PC-3 (cell line): Measurements from ENCODE around the gene TM9SF3. TPM values are rescaled to one million over a fixed set of nuclear protein-coding genes. Genes with fewer than 3 reads are reported as not detected.

ENCODE experiments used
- ATAC-seq: fragments of 200-7000 bp; cut with Tn5 transposase; 2 replicates; pipeline ENCODE4 v1.9.1; 2020; ENCODE audit warnings: mild to moderate bottlenecking, moderate library complexity
- BruUV-seq: library from RNA; stranded (reverse); fragments of 400-500 nt; replicated peaks from 2 replicates; lab custom pipeline; 2021; lab: Mats Ljungman, UMichigan
- CTCF ChIA-PET: fragments of 300-600 bp; sonication (Branson Sonifier 250); formaldehyde crosslinking; loops from one replicate; lab custom pipeline; 2022; ENCODE audit warnings: antibody characterized with exemption; lab: Charles Lee
- POLR2A ChIA-PET: fragments of 300-600 bp; sonication (Branson Sonifier 250); formaldehyde crosslinking; loops from one replicate; lab custom pipeline; 2022; ENCODE audit warnings: antibody characterized with exemption; ENCODE audit not compliant: unreplicated experiment; lab: Charles Lee
- DNase-seq: peaks from one replicate; pipeline ENCODE4 v3.0.0-alpha.2; 2015
- H2AFZ ChIP-seq: fragments of 300-600 bp; sonication (generic); 2 replicates; pipeline ENCODE4 v1.6.0; 2016; ENCODE audit warnings: antibody characterized with exemption, low read length
- H3F3A ChIP-seq: fragments of 300-600 bp; sonication (generic); one replicate; pipeline ENCODE4 v1.6.0; 2017; ENCODE audit warnings: antibody characterized with exemption, low read length, control low read depth, mild to moderate bottlenecking; ENCODE audit not compliant: unreplicated experiment
- H3K27ac ChIP-seq: fragments of 300-600 bp; sonication (generic); 2 replicates; pipeline ENCODE4 v1.5.1; 2016; ENCODE audit warnings: mild to moderate bottlenecking, low read length
- H3K27me3 ChIP-seq: fragments of 300-600 bp; sonication (generic); 2 replicates; pipeline ENCODE4 v1.6.1; 2016; ENCODE audit warnings: low read length, mixed read lengths
- H3K36me3 ChIP-seq: fragments of 300-600 bp; sonication (generic); 2 replicates; pipeline ENCODE4 v1.6.1; 2016; ENCODE audit warnings: low read depth, mixed run types, low read length, mixed read lengths
- H3K4me1 ChIP-seq: fragments of 300-600 bp; sonication (generic); 2 replicates; pipeline ENCODE4 v1.5.1; 2016; ENCODE audit warnings: low read length; ENCODE audit not compliant: insufficient read depth
- H3K4me2 ChIP-seq: fragments of 300-600 bp; sonication (generic); 2 replicates; pipeline ENCODE4 v1.6.0; 2016; ENCODE audit warnings: low read length
- H3K4me3 ChIP-seq: fragments of 300-600 bp; sonication (generic); 2 replicates; pipeline ENCODE4 v1.5.1; 2016; ENCODE audit warnings: mild to moderate bottlenecking, low read length, mixed read lengths
- H3K79me2 ChIP-seq: fragments of 300-600 bp; sonication (generic); 2 replicates; pipeline ENCODE4 v1.6.1; 2017; ENCODE audit warnings: low read length, mixed read lengths
- H3K9ac ChIP-seq: fragments of 300-600 bp; sonication (generic); 2 replicates; pipeline ENCODE4 v1.6.0; 2016; ENCODE audit warnings: mild to moderate bottlenecking, low read length
- H3K9me2 ChIP-seq: fragments of 300-600 bp; sonication (generic); replicated peaks from 2 replicates; pipeline ENCODE4 v1.6.1; 2016; ENCODE audit warnings: mixed run types, low read length, mixed read lengths
- H3K9me3 ChIP-seq: fragments of 300-600 bp; sonication (generic); 2 replicates; pipeline ENCODE4 v1.6.1; 2016; ENCODE audit warnings: low read length, mixed read lengths
- H4K20me1 ChIP-seq: fragments of 300-600 bp; sonication (generic); 2 replicates; pipeline ENCODE4 v1.6.1; 2016; ENCODE audit warnings: low read length, mixed read lengths
- EZH2 ChIP-seq: fragments of 300-600 bp; sonication (generic); IDR thresholded peaks from one replicate; pipeline ENCODE4 v1.6.1; 2017; ENCODE audit warnings: antibody characterized with exemption, mild to moderate bottlenecking, low read length; ENCODE audit not compliant: unreplicated experiment
- EZH2phosphoT487 ChIP-seq: fragments of 300-600 bp; sonication (generic); IDR thresholded peaks from 2 replicates; pipeline ENCODE4 v1.6.1; 2018; ENCODE audit warnings: mild to moderate bottlenecking, antibody characterized with exemption, low read length, borderline replicate concordance
- intact Hi-C: fragments of 100-400 bp; cut with micrococcal nuclease; formaldehyde crosslinking; loops from 2 replicates; pipeline ENCODE4 v1.9.0; 2023
- total RNA-seq: library from RNA; depleted of rRNA; stranded (reverse); fragments of >200 nt; gene quantifications from 2 replicates; pipeline ENCODE4 v1.2.3, GENCODE V29; 2014
- TF ChIP-seq, protein P1 (sequence below): fragments of 300-600 bp; sonication (generic); conservative IDR thresholded peaks from 2 replicates; pipeline ENCODE4 v1.5.1; 2017; ENCODE audit warnings: antibody characterized with exemption, low read depth, mild to moderate bottlenecking, low read length

The TM9SF3 gene
- total RNA-seq, 1 experiment from 2014 or later = 39.2 TPM

DNA sequence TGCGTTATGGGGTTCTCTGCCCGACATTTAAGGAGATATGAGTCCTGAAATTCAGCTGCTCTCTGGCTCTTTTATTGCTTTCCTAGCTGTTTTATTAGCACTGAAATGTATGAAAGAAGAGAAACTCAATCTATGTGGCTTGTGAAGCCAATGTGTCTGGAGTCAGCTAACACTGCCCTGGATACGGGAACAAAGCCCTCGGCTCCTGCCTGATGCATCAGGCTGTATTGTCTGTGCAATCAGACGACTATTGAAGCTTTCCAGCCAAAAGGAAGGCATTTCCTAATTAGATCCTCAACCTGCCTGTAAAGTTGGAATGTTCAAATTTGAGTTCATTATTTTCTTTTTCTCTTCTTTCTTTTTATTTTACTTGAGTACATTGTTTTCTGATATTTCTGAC is 22.0 kb upstream of the TM9SF3 start:
- CTCF ChIA-PET = no interaction called here

DNA sequence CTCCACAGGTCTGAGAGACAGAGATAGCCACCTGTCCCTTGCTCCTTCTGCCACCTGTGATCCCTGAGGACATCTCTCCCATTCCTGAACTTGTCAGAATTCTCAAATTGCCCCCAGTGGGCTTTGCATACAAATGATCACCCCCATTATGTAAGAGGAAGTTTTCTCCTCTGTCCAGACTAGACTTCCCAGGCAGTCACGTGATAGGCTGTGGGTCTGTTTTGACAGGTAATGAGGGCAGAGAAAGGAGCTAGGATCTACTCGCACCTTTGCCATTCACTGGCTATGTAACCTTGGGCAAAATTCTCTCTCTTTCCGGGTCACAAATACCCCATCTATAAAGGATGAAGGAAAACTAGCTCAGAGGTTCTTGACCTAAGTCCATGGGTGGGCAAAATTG is 21.4 kb upstream of the TM9SF3 start:
- H3K27me3 ChIP-seq = no peaks in the 10 kb centered on the region
- H3K79me2 ChIP-seq = no peaks in the 10 kb centered on the region
- intact Hi-C loops = no loop called here
- DNase-seq (no peak), ATAC-seq (no peak)
- H3F3A ChIP-seq = no peaks in the 10 kb centered on the region
- H3K4me3 ChIP-seq = no peak overlapping the region
- BruUV-seq = no TSS peak
- no peak overlapping the region for H3K4me2 ChIP-seq
- ChIA-PET CTCF (no interaction called here), POLR2A (no interaction called here)
- H3K27ac ChIP-seq = no peak overlapping the region
- TF ChIP-seq, protein P1, sequence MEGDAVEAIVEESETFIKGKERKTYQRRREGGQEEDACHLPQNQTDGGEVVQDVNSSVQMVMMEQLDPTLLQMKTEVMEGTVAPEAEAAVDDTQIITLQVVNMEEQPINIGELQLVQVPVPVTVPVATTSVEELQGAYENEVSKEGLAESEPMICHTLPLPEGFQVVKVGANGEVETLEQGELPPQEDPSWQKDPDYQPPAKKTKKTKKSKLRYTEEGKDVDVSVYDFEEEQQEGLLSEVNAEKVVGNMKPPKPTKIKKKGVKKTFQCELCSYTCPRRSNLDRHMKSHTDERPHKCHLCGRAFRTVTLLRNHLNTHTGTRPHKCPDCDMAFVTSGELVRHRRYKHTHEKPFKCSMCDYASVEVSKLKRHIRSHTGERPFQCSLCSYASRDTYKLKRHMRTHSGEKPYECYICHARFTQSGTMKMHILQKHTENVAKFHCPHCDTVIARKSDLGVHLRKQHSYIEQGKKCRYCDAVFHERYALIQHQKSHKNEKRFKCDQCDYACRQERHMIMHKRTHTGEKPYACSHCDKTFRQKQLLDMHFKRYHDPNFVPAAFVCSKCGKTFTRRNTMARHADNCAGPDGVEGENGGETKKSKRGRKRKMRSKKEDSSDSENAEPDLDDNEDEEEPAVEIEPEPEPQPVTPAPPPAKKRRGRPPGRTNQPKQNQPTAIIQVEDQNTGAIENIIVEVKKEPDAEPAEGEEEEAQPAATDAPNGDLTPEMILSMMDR = no peak
- TF ChIP-seq EZH2phosphoT487 = no peak
- TF ChIP-seq EZH2 = no peak
- H3K9me2 ChIP-seq = no peaks in the 10 kb centered on the region
- H2AFZ ChIP-seq = no peak overlapping the region
- H3K9ac ChIP-seq = no peak overlapping the region
- peaks cover 20% of the 10 kb centered on the region for H3K4me1 ChIP-seq
- no peaks in the 10 kb centered on the region for H3K36me3 ChIP-seq
- H4K20me1 ChIP-seq = no peaks in the 10 kb centered on the region
- no peaks in the 10 kb centered on the region for H3K9me3 ChIP-seq

More for the DNA sequence above, 22.0 kb upstream of the TM9SF3 start:
- no peaks in the 10 kb centered on the region for H3K36me3 ChIP-seq
- peaks cover 25% of the 10 kb centered on the region for H3K4me1 ChIP-seq
- no peak overlapping the region for H3K4me3 ChIP-seq
- no peak for DNase-seq
- TF ChIP-seq EZH2 = no peak
- TF ChIP-seq EZH2phosphoT487 = no peak
- TF ChIP-seq, protein P1 = no peak
- H4K20me1 ChIP-seq = no peaks in the 10 kb centered on the region
- H3K27me3 ChIP-seq = no peaks in the 10 kb centered on the region
- H3K79me2 ChIP-seq = no peaks in the 10 kb centered on the region
- no peak for ATAC-seq
- no TSS peak for BruUV-seq
- intact Hi-C loops = no loop called here
- no peak overlapping the region for H2AFZ ChIP-seq
- H3F3A ChIP-seq = no peaks in the 10 kb centered on the region
- POLR2A ChIA-PET = no interaction called here
- no peaks in the 10 kb centered on the region for H3K9me2 ChIP-seq
- no peak overlapping the region for H3K27ac ChIP-seq
- H3K4me2 ChIP-seq = no peak overlapping the region
- no peaks in the 10 kb centered on the region for H3K9me3 ChIP-seq
- H3K9ac ChIP-seq = no peak overlapping the region

DNA sequence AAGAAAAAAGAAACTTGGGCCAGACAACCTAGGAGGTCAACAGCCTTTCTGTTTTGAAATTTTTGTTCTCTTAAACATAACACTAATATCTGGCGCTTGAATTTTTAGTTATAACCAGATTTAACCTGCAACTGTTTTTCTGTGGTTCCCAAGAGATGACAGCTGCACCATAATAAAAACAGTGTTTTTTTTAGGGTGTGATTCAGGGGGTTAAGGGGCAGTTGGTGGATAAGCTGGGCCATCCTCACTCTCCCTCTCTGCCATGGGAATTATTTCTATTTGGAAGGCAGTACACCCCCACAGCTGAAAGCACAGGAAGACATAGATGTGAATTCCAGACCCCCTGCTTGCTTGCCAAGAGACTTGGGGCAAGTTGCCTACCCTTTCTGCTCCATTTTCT is 20.1 kb upstream of the TM9SF3 start:
- TF ChIP-seq EZH2phosphoT487 (no peak), EZH2 (no peak)
- TF ChIP-seq, protein P1 = no peak
- CTCF ChIA-PET = no interaction called here
- DNase-seq (no peak), ATAC-seq (no peak)
- no peak overlapping the region for H3K27ac ChIP-seq
- intact Hi-C loops = no loop called here
- H3K9me3 ChIP-seq = no peaks in the 10 kb centered on the region
- H3K27me3 ChIP-seq = no peaks in the 10 kb centered on the region
- POLR2A ChIA-PET = no interaction called here
- no peaks in the 10 kb centered on the region for H3K79me2 ChIP-seq
- H3K9ac ChIP-seq = no peak overlapping the region
- H3K36me3 ChIP-seq = no peaks in the 10 kb centered on the region
- no peak overlapping the region for H3K4me3 ChIP-seq
- H3F3A ChIP-seq = no peaks in the 10 kb centered on the region
- no peaks in the 10 kb centered on the region for H3K9me2 ChIP-seq
- H3K4me2 ChIP-seq = no peak overlapping the region
- no TSS peak for BruUV-seq
- H3K4me1 ChIP-seq = peaks cover 11% of the 10 kb centered on the region
- H4K20me1 ChIP-seq = no peaks in the 10 kb centered on the region
- no peak overlapping the region for H2AFZ ChIP-seq
